GM18868 (cell line): ENCODE data around the gene STK39.

ENCODE experiments used
- ATAC-seq: cut with Tn5 transposase; IDR thresholded peaks from one replicate; pipeline ENCODE4 v1.9.1; 2021; ENCODE audit warnings: mild to moderate bottlenecking, moderate library complexity; ENCODE audit not compliant: unreplicated experiment

STK39 gene

DNA sequence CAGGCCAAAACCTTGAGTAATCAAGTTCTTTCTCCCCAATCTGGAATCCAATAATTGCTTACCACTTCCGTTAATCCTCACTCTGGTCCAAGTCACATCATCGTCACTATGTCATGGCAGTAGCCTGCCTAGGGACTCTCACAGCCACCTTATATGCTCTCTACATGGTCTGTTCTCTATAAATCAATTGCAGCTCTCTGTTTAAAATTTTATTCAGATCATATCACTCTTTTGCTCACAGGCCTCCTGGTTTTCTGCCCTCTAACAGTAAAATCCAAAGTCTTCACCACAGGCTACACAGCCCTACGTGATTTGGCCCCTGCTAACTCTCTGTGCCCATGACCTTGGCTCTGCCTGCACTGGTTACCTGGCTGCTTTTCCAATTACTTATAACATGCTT lies 188.7 kb downstream of the STK39 start:
- no peak for ATAC-seq

DNA sequence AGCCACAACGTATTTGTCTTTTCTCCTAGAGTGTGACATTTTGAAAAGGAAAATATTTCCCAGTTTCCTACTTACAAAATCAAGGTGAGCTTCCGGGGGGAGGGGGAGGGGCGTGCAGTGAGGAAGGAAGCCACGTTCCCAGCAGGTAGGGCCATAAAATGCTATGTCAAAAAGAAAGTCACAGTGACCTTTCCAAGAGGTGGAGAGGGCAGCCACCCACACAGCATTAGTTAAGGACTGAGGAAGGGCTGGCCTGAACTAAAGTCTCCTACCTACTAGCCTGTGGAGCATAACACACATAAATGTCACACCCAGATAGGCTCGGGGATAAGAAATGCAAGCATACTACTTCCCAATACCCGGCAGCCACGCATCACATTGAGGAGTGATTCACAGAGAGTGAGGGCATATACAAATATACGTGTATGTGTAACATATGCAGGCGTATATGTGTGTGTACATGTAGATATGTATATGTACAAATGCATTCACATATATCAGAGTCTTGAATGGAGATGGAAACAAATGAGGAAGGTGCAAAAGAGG lies 191.1 kb downstream of the STK39 start:
- ATAC-seq: peak; percentile 9

DNA sequence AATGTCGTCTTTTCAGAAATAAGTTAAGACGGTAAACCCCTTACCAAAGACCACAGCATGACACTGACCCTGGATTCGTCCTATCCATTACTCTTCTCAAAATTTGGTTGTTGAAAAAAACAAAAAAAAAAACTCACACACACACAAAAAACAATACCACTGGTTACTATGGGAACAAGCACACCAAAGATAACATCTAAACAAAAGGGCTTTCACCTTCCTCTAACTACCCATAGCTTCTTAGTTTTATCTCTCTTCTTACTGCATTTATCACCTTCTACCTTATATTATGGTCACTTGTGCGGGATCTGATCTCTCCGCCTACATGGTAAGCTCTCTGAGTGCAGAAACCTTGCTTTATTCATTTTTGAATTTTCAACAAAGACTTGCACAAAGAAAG lies 192.7 kb downstream of the STK39 start:
- no peak for ATAC-seq

DNA sequence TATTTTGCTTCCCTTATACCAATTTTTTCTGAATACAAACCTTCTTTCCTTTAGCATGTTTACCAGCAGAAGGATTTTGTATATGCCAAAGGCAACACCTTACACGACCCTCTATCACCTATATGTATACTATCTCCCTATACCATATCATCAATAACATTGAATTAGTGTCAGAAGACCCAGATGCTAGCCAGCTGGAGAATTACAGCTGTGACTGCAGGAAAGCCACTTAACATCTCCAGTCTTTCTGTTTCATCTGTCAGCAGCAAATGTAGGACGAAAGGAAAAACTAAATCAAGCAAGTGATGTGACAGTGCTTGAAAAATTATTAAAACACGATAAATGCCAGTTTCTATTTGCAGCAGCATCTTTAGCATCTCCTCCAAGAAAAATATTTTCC lies 193.7 kb downstream of the STK39 start:
- no peak for ATAC-seq

DNA sequence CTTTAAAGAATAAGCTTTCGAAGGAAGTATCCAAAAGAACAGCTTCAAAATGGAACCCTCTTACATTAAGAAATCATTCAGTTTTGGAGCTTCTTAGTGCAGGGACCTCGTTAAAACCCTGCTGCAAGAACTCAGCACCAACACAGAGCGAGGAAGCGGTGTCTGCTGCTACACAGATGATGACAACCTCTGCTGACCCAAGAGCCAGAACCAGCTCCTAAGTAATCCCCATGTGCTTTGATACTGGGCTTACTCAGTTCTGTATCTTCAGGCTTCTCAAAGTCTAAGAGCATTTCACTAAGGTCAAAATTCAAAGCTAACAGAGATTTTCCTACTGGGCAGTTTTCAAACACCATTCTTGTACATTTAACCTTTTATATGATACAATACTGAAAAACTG lies 194.6 kb downstream of the STK39 start:
- ATAC-seq: no peak

DNA sequence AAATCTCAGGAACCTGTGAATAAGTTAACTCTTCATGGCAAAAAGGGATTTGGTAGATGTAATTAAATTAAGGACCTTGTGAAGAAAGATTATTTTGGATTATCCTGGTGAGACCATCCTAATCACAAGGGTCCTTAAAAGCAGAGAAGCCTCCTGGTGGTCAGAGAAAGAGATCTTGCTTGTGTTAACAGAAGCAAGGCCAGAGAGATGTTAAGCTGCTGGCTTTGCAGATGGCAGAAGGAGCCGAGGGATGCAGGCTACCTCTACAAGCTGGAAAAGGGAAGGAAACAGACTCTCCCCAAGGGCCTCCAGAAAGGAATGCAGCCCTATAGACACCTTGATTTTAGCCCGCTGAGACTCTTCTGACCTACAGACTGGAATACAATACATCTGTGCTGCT lies 197.0 kb downstream of the STK39 start:
- ATAC-seq: no peak

DNA sequence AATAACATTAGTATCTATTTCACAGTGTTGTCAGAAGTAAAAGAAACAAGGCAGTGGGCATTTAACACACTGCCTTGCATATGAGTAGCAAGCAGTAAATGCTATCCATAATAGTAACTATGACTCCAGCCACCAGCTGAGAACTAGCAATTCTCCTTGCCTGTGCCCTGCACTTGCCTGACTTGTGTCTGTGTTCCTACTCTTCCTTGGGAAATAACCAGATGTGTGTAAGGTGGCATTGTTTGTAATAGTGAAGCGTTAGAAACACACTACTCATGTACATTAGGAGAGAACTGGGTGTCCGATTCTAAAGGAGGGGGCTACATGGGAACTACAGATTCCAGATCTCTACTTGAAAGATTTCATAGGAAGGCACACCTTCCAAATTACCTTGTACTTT lies 197.8 kb downstream of the STK39 start:
- ATAC-seq: no peak

DNA sequence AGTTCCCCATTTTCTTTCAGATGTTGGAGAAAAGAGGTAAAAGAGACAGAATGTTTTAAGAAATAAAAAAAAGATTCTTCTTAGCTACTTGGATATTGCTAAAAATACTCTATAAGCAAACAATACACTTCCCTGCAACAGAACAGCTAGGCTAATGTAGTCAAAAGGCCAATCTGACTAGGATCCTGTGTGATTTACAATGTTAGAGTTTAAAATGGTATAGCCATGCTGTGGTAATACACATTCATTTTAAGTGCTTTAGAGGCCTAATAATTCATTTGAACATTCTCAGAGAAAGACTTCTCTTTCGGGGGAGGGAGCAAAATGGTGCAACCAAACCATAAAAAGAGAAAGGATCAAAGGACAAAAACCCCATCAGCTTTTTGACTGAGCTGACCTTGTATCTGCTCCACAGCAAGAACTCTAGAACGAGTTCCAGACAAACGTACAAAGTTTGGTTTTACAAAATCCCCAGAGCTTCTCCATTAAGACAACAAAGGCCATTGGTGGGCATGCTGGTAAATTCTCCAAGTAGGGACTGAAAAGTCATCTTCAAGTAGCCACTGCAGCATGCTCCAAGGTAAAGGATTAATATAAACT lies 200.2 kb downstream of the STK39 start:
- ATAC-seq: no peak

DNA sequence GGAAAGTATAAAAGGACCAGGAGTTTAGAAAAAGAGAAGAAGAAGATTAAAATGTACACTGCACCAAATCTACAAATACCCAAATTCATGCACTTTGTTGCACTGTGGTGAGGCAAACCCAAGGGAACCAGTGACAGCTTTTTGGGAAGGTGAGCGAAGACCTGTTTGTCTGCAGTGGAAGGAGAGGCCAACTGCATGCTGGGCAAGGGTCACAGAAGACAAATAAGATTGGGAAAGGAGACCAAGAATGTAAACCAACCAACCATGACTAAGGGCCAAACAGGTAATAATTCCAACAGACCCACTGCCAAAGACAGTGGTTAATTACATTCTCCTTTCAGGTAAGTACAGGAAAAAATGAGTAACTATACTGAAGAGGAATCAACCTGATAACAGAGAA lies 202.8 kb downstream of the STK39 start:
- ATAC-seq: no peak

DNA sequence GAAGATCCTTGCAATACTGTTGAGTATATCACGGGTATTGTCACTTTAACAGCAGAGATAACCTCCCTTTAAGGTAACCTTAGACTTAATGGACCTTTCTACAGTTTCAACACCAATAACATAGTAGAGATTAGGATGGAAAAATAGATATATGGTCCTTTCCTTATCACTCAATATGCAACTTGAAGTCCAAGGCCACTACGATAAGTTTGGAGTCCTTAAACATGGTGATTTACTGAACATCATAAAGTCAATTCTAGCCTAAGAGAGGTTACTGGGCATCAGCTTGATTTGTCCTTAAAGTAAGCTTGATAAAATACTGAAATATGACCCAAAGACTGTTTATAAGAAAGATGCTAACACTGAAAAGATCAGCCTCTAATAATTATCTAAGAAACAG lies 203.2 kb downstream of the STK39 start:
- ATAC-seq: no peak

DNA sequence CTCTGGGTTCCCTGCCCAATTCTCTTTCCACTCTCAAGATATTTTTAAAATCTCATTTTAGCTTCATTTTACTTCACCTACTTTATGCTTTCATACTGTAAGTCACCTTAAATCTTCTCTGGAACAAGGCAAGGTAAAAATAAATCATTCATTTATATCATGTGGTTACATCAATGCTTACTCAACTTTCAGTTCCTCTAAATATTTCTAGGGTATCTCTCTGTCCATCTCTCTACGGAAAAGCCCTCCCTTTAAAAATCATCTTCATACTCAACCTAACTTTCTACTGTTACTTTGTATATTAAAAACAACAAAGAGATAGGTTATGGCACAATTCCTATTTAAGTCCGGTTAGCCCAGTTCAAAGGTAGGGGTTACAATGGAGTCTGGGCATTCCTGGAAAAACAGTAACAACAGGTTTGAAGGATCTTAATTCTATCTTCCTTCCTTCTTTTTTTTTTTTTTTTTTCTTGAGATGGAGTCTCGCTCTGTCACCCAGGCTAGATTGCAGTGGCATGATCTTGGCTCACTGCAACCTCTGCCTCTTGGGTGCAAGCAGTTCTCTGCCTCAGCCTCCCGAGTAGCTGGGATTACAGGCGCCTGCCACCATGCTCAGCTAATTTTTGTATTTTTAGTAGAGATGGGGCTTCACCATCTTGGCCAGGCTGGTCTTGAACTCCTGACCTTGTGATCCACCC lies 205.1 kb downstream of the STK39 start:
- peak; percentile 89 for ATAC-seq

DNA sequence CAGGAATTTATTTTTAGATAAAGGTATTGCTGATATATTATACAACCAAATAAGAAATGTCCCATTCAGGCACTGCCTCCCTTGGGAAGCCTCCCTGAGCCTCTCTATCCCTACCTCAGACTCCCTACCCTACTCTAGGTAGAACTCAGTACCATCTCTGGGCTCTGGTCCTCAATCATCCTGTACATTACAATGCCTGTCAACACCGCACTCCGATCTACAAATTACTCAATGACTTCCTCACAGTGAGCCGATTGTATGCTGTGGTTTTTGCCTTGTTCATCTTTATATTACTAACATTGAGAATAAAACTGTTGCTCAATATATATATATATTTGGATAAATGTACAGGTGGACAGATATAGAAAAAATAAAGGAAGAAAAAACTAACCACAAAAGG lies 207.5 kb downstream of the STK39 start:
- ATAC-seq: peak; percentile 42

DNA sequence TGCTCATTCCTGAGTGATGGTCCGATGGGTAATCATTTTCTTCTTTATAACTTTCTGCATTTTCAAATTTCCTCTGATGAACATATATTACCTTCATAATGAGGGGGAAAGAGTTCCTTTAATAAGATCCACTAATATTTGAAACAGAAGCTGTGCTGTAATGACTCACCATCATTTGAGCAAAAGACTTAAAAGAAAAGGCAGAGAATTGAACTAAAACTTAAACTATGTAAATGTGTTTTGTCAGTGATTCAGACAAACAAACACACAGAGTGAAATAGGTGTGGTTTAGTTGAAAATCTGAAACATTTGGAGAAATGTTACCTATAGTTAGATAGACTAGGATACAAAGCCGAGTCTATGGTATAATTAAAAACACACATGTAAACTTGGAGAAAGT lies 209.6 kb downstream of the STK39 start:
- ATAC-seq: peak; percentile 12

DNA sequence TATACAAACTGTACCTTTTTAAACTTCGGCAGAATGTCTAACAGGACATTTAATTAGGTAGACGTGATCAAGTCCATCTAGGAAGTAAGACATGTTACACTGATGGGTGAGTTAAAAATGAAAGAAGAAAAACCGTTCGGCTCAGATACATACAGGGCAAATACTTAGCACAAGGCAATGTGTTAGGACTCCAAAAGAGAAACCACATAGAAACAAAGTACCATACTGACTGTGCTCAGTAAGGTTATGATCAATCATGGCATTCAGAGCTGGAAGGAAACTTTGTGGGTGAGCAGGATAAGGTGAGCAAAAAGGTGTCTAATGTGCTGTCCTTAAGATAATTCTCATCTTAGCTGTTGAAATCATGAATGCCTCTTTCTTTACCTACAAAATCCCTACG lies 211.9 kb downstream of the STK39 start:
- ATAC-seq: peak; percentile 51

DNA sequence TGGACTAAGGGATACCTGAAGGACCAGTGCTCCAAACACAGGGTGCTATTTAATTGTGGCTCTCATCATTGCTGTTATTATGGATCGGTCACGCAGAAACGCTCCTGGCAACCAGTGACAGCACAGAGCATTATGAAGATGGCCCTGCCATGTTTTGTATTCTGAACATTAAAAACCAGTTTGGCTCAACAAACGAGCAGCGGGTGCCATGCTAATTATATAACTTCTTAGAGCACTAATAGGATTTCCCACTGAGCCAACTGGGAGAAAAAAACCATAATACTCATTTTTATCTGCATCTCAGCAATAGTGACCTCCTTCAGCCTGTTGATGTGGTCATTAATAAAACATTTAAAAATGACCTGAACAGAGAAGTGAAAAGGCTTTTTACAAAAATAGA lies 212.8 kb downstream of the STK39 start:
- ATAC-seq: no peak

DNA sequence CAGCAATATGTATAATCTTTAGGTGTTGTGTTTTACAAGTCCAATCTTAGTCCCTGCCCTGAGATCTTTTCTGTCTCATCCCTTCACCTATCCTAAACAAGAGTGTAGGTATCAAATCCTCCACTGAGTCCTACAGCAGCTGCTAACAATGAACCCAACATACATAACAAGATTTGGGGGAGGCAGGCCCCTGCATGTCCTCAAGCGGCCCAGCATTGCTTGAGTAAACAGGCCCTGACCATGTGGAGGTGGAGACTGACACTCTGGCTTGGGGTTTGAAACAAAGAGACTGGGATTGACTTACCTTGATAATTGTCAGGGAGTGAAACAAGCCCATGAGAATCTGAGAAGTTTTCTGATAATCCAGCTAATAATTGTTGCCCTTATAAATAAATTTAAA lies 213.4 kb downstream of the STK39 start:
- ATAC-seq: no peak

DNA sequence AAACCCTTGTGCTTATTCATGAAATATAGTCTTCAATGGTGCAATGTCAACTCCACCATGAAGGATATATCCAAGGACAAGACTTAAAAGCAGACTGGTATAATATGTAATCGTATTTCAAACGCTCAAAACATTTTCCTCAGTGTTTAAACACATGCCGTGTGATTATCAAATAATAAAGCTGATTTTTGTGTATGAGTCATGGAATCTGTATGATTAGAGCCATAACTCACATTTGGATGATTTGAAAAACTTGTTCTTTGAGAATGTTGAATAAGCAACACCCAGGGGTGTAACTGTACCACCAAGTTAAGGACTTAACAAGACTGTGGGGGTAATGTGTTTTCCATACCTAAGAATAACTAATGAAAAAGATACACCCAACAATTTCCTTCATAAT lies 215.3 kb downstream of the STK39 start:
- no peak for ATAC-seq

DNA sequence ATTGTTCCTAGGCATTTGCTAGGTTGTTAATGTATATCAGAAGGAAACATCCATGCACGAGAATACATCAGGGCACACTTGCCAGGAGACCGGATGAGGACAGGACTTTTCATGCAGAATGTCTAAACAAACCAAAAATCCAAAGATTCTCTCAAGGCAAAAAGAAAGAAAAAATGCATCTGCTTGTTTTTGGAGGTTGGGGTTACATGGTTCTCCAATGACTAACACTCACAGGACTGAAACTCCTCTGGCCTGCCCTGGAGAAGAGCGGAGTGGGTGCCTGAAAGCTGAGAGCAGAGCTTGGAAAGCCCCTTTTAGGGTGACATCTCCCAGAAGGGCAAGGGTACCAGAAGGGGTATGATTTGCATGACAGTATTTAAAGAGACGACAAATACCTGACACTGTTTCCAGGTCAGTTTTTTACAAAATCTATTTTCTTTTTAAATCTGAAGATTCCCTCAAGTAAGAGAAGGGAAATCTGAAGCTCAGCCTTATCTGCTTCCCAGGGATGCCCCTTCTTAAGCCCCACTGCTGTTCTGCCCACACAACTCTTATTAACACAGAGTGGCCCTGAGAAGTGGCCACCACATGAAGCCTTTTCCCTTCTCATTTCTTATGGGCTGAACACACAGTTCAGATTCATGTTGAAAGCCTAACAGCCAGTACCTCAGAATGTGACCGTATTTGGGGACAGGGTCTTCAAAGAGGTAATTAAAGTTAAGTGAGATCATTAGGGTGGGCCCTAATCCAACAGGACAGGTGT lies 216.4 kb downstream of the STK39 start:
- peak; percentile 94 for ATAC-seq

DNA sequence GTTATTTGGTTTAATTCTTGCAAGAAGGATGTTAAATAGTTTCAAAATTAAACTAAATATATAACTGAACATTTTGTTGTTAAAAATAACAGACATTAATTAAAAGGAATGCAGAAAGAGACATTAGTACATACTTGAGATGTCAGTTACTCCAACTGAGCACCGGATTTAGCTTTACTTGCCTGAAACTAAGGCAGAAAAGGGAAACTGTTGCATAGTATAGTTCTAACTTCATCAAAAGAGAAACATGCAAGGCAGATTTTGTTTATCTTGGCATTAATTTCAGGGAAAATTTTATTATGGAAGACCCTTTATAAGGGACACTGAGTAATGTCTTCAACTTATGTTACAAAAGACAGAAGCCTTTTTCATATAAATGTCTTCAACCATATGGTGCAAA lies 218.3 kb downstream of the STK39 start:
- ATAC-seq: no peak

DNA sequence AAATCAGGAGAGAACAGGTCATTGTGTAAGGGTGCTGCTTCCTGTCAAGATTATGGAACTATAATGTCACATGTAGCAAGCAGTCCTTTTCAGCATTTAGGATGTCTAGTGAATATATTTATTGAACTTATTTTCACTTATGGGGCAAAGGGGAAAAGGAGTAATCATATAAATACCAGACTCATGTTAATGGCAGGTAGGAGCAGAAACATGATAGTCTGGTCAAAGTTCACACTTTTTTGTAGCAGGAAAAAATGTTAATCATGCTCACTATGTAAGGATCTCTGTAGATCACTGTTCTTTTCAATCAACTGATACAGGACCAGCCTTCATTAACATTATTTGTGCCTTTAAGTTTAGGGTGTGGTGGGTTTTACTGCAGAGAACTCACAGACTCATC lies 219.0 kb downstream of the STK39 start:
- no peak for ATAC-seq

DNA sequence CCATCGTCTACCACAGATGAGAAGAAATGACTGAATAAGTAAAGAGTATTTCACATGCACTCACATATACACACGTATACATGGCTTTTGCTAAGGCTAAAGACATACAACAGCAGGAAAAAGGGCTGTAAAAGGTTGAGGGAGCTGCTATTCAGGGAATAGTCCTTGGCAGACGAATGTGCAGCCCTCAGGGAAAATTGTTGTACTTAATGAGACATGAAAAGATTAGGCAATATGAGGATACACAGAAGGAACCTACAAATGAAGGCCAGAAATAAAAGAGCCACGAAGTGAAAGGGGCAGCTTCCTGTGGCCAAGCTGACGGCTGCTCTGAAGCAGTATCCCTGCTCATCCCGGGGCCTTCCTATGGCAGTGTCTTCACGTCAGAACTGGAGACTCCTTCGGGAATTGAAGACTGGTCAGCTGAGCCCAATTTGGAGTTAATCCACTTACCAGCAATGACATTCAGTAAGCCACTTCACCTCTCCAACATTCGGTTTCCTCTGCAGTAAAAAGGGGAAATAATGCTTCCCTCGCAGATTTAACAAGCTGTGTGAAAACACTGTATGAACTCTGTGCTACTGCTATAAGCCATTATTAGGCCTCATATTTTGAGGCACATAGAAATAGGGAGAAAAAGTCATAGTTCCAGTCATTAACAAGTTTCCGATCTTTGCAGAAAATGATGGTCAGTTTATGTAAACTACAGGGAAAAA lies 221.8 kb downstream of the STK39 start:
- no peak for ATAC-seq
